ENCODE data around the gene MGAT4B.

Gene MGAT4B

GRCh38 chr5:179768326-179769085 is 38.2 kb downstream of the MGAT4B start:
- peak; percentile 72 to 79 for ATAC-seq

- ATAC-seq = no peak
These were observed 39.1 kb downstream of the MGAT4B start for GRCh38 chr5:179767496-179768100.

- no peak for ATAC-seq
These were observed 39.8 kb downstream of the MGAT4B start for GRCh38 chr5:179766726-179767455.

GRCh38 chr5:179766021-179766725 is 40.5 kb downstream of the MGAT4B start:
- ATAC-seq = no peak

- no peak for ATAC-seq
These were observed 41.3 kb downstream of the MGAT4B start for GRCh38 chr5:179765400-179765799.

- no peak for ATAC-seq
These were observed 42.6 kb downstream of the MGAT4B start for GRCh38 chr5:179764056-179764455.

GRCh38 chr5:179763215-179763945 is 43.3 kb downstream of the MGAT4B start:
- ATAC-seq = no peak

- ATAC-seq = no peak
These were observed 43.9 kb downstream of the MGAT4B start for GRCh38 chr5:179762781-179763176.

- ATAC-seq = no peak
These were observed 44.4 kb downstream of the MGAT4B start for GRCh38 chr5:179762079-179762780.

- ATAC-seq = peak; percentile 89 to 93
These were observed 46.8 kb downstream of the MGAT4B start for GRCh38 chr5:179759581-179760551.

GRCh38 chr5:179758955-179759354 is 47.7 kb downstream of the MGAT4B start:
- peak; percentile 27 to 34 for ATAC-seq

GRCh38 chr5:179755022-179755421 is 51.6 kb downstream of the MGAT4B start:
- no peak for ATAC-seq

- no peak for ATAC-seq
These were observed 52.7 kb downstream of the MGAT4B start for GRCh38 chr5:179753971-179754370.

- ATAC-seq = no peak
These were observed 56.7 kb downstream of the MGAT4B start for GRCh38 chr5:179749857-179750508.

- peak; percentile 45 to 46 for ATAC-seq
These were observed 58.9 kb downstream of the MGAT4B start for GRCh38 chr5:179747811-179748210.
